HepG2 (cell line): Measurements from ENCODE around the gene PRM3. TPM values are rescaled to one million over a fixed set of nuclear protein-coding genes. Genes with fewer than 3 reads are reported as not detected.

Source experiments
- ADNP ChIP-seq: sonication (generic); formaldehyde crosslinking; IDR thresholded peaks from 2 replicates; pipeline ENCODE4 v1.4.0; 2020; ENCODE audit warnings: missing genetic modification reagents
- BCL3 ChIP-seq: sonication (generic); formaldehyde crosslinking; IDR thresholded peaks from 2 replicates; pipeline ENCODE4 v1.5.1; 2020; ENCODE audit warnings: mild to moderate bottlenecking, missing genetic modification reagents, moderate library complexity
- BRF2 ChIP-seq: sonication (generic); formaldehyde crosslinking; IDR thresholded peaks from 2 replicates; pipeline ENCODE4 v1.8.1; 2022; ENCODE audit warnings: mild to moderate bottlenecking, missing genetic modification reagents
- E2F5 ChIP-seq: sonication (generic); formaldehyde crosslinking; conservative IDR thresholded peaks from 2 replicates; pipeline ENCODE4 v1.4.0; 2020; ENCODE audit warnings: missing genetic modification reagents
- ELK4 ChIP-seq: sonication (generic); formaldehyde crosslinking; IDR thresholded peaks from 2 replicates; pipeline ENCODE4 v1.9.0; 2021; ENCODE audit warnings: missing genetic modification reagents, borderline replicate concordance
- HNF4A ChIP-seq: sonication (generic); formaldehyde crosslinking; IDR thresholded peaks from 2 replicates; pipeline ENCODE4 v1.4.0; 2020; ENCODE audit warnings: missing genetic modification reagents
- IKZF1 ChIP-seq: fragments of 450-650 bp; IDR thresholded peaks from 2 replicates; pipeline ENCODE4 v1.7.1; 2016
- IRF2 ChIP-seq: IDR thresholded peaks from 2 replicates; pipeline ENCODE4 v1.6.1; 2018; ENCODE audit warnings: missing genetic modification reagents, missing compliant biosample characterization
- IRX3 ChIP-seq: sonication (generic); formaldehyde crosslinking; IDR thresholded peaks from 2 replicates; pipeline ENCODE4 v1.8.1; 2023; ENCODE audit warnings: mild to moderate bottlenecking, low read depth, missing genetic modification reagents, borderline replicate concordance
- JUNB ChIP-seq: sonication (generic); formaldehyde crosslinking; IDR thresholded peaks from 2 replicates; pipeline ENCODE4 v1.8.0; 2022; ENCODE audit warnings: missing genetic modification reagents, mild to moderate bottlenecking, borderline replicate concordance
- PHB2 ChIP-seq: fragments of 450-650 bp; IDR thresholded peaks from 2 replicates; pipeline ENCODE4 v1.6.1; 2018; ENCODE audit not compliant: partially characterized antibody
- REPIN1 ChIP-seq: sonication (generic); formaldehyde crosslinking; IDR thresholded peaks from 2 replicates; pipeline ENCODE4 v1.8.0; 2022; ENCODE audit warnings: missing genetic modification reagents, low read depth, mild to moderate bottlenecking, borderline replicate concordance
- SP2 ChIP-seq: sonication (generic); formaldehyde crosslinking; IDR thresholded peaks from 2 replicates; pipeline ENCODE4 v1.5.1; 2020; ENCODE audit warnings: mild to moderate bottlenecking, missing genetic modification reagents
- ZFAT ChIP-seq: sonication (generic); formaldehyde crosslinking; conservative IDR thresholded peaks from 2 replicates; pipeline ENCODE4 v1.8.1; 2023; ENCODE audit warnings: missing genetic modification reagents, inconsistent platforms
- ZFP36L1 ChIP-seq: sonication (generic); formaldehyde crosslinking; IDR thresholded peaks from 2 replicates; pipeline ENCODE4 v1.8.0; 2022; ENCODE audit warnings: mild to moderate bottlenecking, missing genetic modification reagents, moderate library complexity
- ZNF18 ChIP-seq: sonication (generic); formaldehyde crosslinking; IDR thresholded peaks from 2 replicates; pipeline ENCODE4 v1.8.0; 2022; ENCODE audit warnings: mild to moderate bottlenecking, missing genetic modification reagents; ENCODE audit not compliant: insufficient replicate concordance
- ZNF24 ChIP-seq: fragments of 450-650 bp; IDR thresholded peaks from 2 replicates; pipeline ENCODE4 v1.6.1; 2017; ENCODE audit warnings: antibody characterized with exemption, mild to moderate bottlenecking
- ZNF264 ChIP-seq: sonication (generic); formaldehyde crosslinking; IDR thresholded peaks from 2 replicates; pipeline ENCODE4 v1.4.0; 2020; ENCODE audit warnings: missing genetic modification reagents
- ZNF343 ChIP-seq: sonication (generic); formaldehyde crosslinking; IDR thresholded peaks from 2 replicates; pipeline ENCODE4 v1.4.0; 2020; ENCODE audit warnings: mild to moderate bottlenecking, missing genetic modification reagents
- ZNF354B ChIP-seq: sonication (generic); formaldehyde crosslinking; IDR thresholded peaks from 2 replicates; pipeline ENCODE4 v1.8.0; 2022; ENCODE audit warnings: mild to moderate bottlenecking, missing genetic modification reagents
- ZNF605 ChIP-seq: sonication (generic); formaldehyde crosslinking; IDR thresholded peaks from 2 replicates; pipeline ENCODE4 v1.8.0; 2022; ENCODE audit warnings: mild to moderate bottlenecking, missing genetic modification reagents
- ZNF800 ChIP-seq: sonication (generic); formaldehyde crosslinking; IDR thresholded peaks from 2 replicates; pipeline ENCODE4 v1.4.0; 2020; ENCODE audit warnings: missing genetic modification reagents
- polyA plus RNA-seq, 8 experiments: library from polyadenylated mRNA; depleted of rRNA in 3 of 8; stranded (reverse) in 7 of 8; unstranded in 1 of 8; fragments of >200 nt; fragmentation: Illumina TruSeq in 4 of 8; extraction: Trizol in 4 of 8; gene quantifications; 2 replicates each; pipeline versions ENCODE4 v1.2.1 to v1.2.3, GENCODE V29; 2011 to 2016; ENCODE audit warnings: low read depth in 4 of 8, missing spikeins in 1 of 8, mixed read lengths in 1 of 8; ENCODE audit not compliant: insufficient read depth in 1 of 8
- total RNA-seq, 5 experiments: library from RNA; depleted of rRNA; stranded (reverse); fragments of >200 nt; fragmentation: Illumina TruSeq; extraction: Trizol; gene quantifications; 2 replicates each; pipeline ENCODE4 v1.2.3, GENCODE V29; 2016; ENCODE audit warnings: low read depth in 1 of 5

PRM3 gene
- total and polyA plus RNA-seq, 2 of the 13 experiments (the other 11 are each of a cell fraction or from before 2014, with no cell fraction given), result not detected

- no peak for TF ChIP-seq JUNB (CRISPR knock-in tag)
- TF ChIP-seq SP2 (CRISPR knock-in tag), result peak; percentile 18; the same call in 1 of the 2 replicates
- TF ChIP-seq IRF2 (CRISPR knock-in tag), result no peak
- no peak for TF ChIP-seq HNF4A (CRISPR knock-in tag)
- peak; percentile 54; the same call in 1 of the 2 replicates for TF ChIP-seq ZNF343 (CRISPR knock-in tag)
- no peak for TF ChIP-seq ZNF354B (CRISPR knock-in tag)
- peak; percentile 12; the same call in 1 of the 2 replicates for TF ChIP-seq REPIN1
- 0 out of 2 replicates have a peak, but pooled peaks have one; percentile 15 for TF ChIP-seq ZNF800 (CRISPR knock-in tag)
- TF ChIP-seq BRF2 (CRISPR knock-in tag), result no peak
- no peak for TF ChIP-seq ZNF18 (CRISPR knock-in tag)
- TF ChIP-seq ZNF264 (CRISPR knock-in tag), result no peak
- no peak for TF ChIP-seq ELK4 (CRISPR knock-in tag)
- TF ChIP-seq E2F5 (CRISPR knock-in tag), result no peak
- no peak for TF ChIP-seq ZNF24
- no peak for TF ChIP-seq ZFAT
- TF ChIP-seq IKZF1, result no peak
- 0 out of 2 replicates have a peak, but pooled peaks have one; percentile 32 for TF ChIP-seq BCL3 (CRISPR knock-in tag)
- no peak; the same call in 1 of the 2 replicates for TF ChIP-seq ZFP36L1
- TF ChIP-seq IRX3 (CRISPR knock-in tag), result peak; percentile 49; the same call in 1 of the 2 replicates
- no peak for TF ChIP-seq PHB2
- TF ChIP-seq ADNP, result no peak
- no peak for TF ChIP-seq ZNF605
These were observed 34.4 kb upstream of the PRM3 start (continued) for GRCh38 chr16:11307639-11308492.
